ENCODE data around the gene RNF220.

GRCh38 chr1:44388551-44388950 lies 16.5 kb upstream of the RNF220 start:
- TF ChIP-seq CTCF (IDR thresholded peaks at IDR 0.05; ENCODE audit: poor library complexity) (no peak), EZH2 (IDR thresholded peaks at IDR 0.05; ENCODE audit: borderline replicate concordance) (no peak), EZH2phosphoT487 (IDR thresholded peaks at IDR 0.05; ENCODE audit: low read depth, severe bottlenecking, unreplicated experiment) (no peak)
